DOHH2 (cell line): Measurements from ENCODE around the gene ZMYND8.

Experiments
- CTCF ChIP-seq: fragments of 200-600 bp; sonication (generic); IDR thresholded peaks from one replicate; pipeline ENCODE4 v1.5.1; 2014; ENCODE audit warnings: antibody characterized with exemption, mild to moderate bottlenecking, low read depth, low read length; ENCODE audit not compliant: poor library complexity, severe bottlenecking
- EZH2phosphoT487 ChIP-seq: fragments of 200-600 bp; sonication (generic); IDR thresholded peaks from 2 replicates; pipeline ENCODE4 v1.6.1; 2017; ENCODE audit warnings: borderline replicate concordance, mild to moderate bottlenecking, antibody characterized with exemption, low read length, moderate library complexity, mixed read lengths

- TF ChIP-seq CTCF (no peak), EZH2phosphoT487 (no peak)
Observed at GRCh38 chr20:47273591-47274235, 82.8 kb downstream of the ZMYND8 start.
